ENCODE data around the gene SEMA6D.

SEMA6D gene

DNA sequence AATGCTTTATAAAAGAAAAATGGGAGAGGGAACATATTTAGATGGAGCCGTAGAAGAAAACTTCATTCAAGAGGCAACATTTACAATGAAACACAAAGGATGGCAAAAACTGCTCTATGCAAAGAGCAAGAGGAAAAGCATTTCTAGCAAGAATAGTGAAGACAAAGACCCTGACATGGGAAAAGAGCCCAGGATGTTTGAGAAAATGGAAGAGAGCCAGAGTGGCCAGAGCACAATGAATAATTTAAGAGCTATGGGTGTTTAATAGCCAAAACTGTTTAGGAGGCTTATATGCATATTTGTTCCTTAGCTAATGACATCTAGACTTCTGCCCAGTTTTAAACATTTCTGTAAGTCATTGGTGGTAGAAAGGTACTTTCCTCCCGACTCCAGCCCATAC, 25.4 kb upstream of the SEMA6D start:
- no peak overlapping the region for H3K4me3 ChIP-seq (ENCODE audit: low read length)
- H3K4me1 ChIP-seq (ENCODE audit: control insufficient read depth, insufficient read depth, low read length): no peaks in the 10 kb centered on the region
- H3K27me3 ChIP-seq (ENCODE audit: control insufficient read depth, insufficient read depth, low read length): no peaks in the 10 kb centered on the region
- H3K36me3 ChIP-seq (ENCODE audit: control insufficient read depth, insufficient read depth, low read length): no peaks in the 10 kb centered on the region
- no peak overlapping the region for H3K27ac ChIP-seq (ENCODE audit: low read depth, low read length)
- no peak overlapping the region for H3K9ac ChIP-seq (ENCODE audit: low read length)

DNA sequence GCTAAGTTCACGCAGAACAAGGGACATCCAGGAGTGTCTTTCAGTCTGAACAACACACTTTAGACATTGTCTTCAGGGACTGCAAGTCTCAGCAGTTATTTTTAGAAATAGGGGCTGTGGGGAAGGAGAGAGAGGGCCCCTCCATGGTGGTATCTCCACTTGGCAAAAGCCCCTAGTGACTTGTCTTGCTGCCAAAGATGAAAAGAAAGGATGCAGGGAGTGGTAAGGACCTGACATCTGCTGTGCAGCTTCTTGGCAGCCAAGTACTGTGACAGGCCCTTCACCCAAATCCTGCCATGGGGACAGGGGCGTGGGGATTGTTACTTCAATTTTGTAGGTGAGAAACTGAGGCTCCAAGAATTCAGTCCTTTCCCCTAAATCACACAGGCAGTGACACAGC, 21.0 kb upstream of the SEMA6D start:
- no peaks in the 10 kb centered on the region for H3K27me3 ChIP-seq (ENCODE audit: control insufficient read depth, insufficient read depth, low read length)
- no peaks in the 10 kb centered on the region for H3K36me3 ChIP-seq (ENCODE audit: control insufficient read depth, insufficient read depth, low read length)
- no peak overlapping the region for H3K4me3 ChIP-seq (ENCODE audit: low read length)
- no peaks in the 10 kb centered on the region for H3K4me1 ChIP-seq (ENCODE audit: control insufficient read depth, insufficient read depth, low read length)
- no peak overlapping the region for H3K9ac ChIP-seq (ENCODE audit: low read length)
- H3K27ac ChIP-seq (ENCODE audit: low read depth, low read length): no peak overlapping the region

DNA sequence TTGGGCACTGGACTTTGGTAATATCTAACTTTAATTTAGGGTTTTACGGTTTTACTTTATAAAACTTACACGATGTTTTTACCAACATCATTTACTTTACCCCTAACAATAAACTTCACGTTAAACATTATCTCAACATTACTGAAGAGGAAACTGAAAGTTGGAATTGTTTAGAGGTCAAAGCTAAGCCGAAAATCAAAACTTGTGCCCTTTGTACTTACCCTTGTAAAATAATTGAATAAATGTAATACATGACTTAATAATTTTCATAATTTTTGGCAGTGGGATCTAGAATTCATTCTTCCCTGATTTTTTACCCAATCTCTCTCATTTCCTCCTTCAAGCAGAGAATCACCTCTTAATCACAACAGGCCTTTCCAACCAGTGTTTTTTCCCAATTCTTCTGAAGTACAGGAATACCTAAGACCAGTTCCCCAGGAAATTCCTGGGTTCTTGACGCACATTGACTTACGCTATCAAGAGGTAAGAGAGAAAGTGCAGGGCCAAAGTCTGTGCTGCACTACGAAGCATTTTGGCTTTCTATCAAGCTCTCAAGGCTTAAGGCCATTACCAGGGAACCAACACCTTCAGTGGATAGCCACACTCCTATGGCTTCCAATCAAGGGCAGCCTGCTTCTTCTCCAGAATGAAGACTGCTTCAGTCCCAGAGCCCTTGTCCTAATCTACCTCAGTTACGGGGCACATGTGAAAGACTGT, 11.9 kb upstream of the SEMA6D start:
- Histone ChIP-seq H3K9ac (ENCODE audit: low read length) (no peak overlapping the region), H3K27me3 (ENCODE audit: control insufficient read depth, insufficient read depth, low read length) (no peaks in the 10 kb centered on the region), H3K27ac (ENCODE audit: low read depth, low read length) (no peak overlapping the region), H3K4me1 (ENCODE audit: control insufficient read depth, insufficient read depth, low read length) (no peaks in the 10 kb centered on the region), H3K36me3 (ENCODE audit: control insufficient read depth, insufficient read depth, low read length) (no peaks in the 10 kb centered on the region), H3K4me3 (ENCODE audit: low read length) (no peak overlapping the region)

DNA sequence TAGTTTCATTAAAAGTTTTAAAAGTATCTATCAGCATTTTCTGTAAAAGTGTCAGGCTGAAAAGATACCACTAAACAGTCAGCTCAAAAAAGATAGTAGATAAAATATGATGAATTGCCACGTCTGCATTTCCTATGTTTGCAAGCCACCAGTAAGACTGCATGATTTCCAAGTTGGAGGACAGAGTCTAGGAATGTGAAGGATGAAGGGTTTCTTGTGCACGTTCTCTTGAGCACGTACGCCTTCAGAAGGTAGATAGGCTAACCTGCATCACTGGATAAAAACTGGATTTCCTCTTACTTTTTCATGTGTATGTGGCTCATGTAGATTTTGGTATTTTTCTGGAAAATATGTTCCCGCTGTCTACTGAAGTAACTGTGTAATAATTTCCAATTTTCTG, 9.9 kb upstream of the SEMA6D start:
- H3K27ac ChIP-seq (ENCODE audit: low read depth, low read length): no peak overlapping the region
- H3K4me1 ChIP-seq (ENCODE audit: control insufficient read depth, insufficient read depth, low read length): no peaks in the 10 kb centered on the region
- no peak overlapping the region for H3K9ac ChIP-seq (ENCODE audit: low read length)

GRCh38 chr15:47708161-47708980, 8.9 kb upstream of the SEMA6D start:
- no peaks in the 10 kb centered on the region for H3K36me3 ChIP-seq (ENCODE audit: control insufficient read depth, insufficient read depth, low read length)
- H3K9ac ChIP-seq (ENCODE audit: low read length): no peak overlapping the region
- H3K27me3 ChIP-seq (ENCODE audit: control insufficient read depth, insufficient read depth, low read length): no peaks in the 10 kb centered on the region
- no peak overlapping the region for H3K4me3 ChIP-seq (ENCODE audit: low read length)
- no peaks in the 10 kb centered on the region for H3K4me1 ChIP-seq (ENCODE audit: control insufficient read depth, insufficient read depth, low read length)
- H3K27ac ChIP-seq (ENCODE audit: low read depth, low read length): no peak overlapping the region

More for the DNA sequence above, 9.9 kb upstream of the SEMA6D start:
- H3K36me3 ChIP-seq (ENCODE audit: control insufficient read depth, insufficient read depth, low read length): no peaks in the 10 kb centered on the region
- H3K27me3 ChIP-seq (ENCODE audit: control insufficient read depth, insufficient read depth, low read length): no peaks in the 10 kb centered on the region
- no peak overlapping the region for H3K4me3 ChIP-seq (ENCODE audit: low read length)

- no peaks in the 10 kb centered on the region for H3K4me1 ChIP-seq (ENCODE audit: control insufficient read depth, insufficient read depth, low read length)
- no peak overlapping the region for H3K4me3 ChIP-seq (ENCODE audit: low read length)
- no peaks in the 10 kb centered on the region for H3K27me3 ChIP-seq (ENCODE audit: control insufficient read depth, insufficient read depth, low read length)
- no peak overlapping the region for H3K9ac ChIP-seq (ENCODE audit: low read length)
- H3K36me3 ChIP-seq (ENCODE audit: control insufficient read depth, insufficient read depth, low read length): no peaks in the 10 kb centered on the region
- no peak overlapping the region for H3K27ac ChIP-seq (ENCODE audit: low read depth, low read length)
Measured at GRCh38 chr15:47711655-47712054, 5.7 kb upstream of the SEMA6D start.

GRCh38 chr15:47715402-47715801, 1.9 kb upstream of the SEMA6D start:
- no peak overlapping the region for H3K9ac ChIP-seq (ENCODE audit: low read length)

DNA sequence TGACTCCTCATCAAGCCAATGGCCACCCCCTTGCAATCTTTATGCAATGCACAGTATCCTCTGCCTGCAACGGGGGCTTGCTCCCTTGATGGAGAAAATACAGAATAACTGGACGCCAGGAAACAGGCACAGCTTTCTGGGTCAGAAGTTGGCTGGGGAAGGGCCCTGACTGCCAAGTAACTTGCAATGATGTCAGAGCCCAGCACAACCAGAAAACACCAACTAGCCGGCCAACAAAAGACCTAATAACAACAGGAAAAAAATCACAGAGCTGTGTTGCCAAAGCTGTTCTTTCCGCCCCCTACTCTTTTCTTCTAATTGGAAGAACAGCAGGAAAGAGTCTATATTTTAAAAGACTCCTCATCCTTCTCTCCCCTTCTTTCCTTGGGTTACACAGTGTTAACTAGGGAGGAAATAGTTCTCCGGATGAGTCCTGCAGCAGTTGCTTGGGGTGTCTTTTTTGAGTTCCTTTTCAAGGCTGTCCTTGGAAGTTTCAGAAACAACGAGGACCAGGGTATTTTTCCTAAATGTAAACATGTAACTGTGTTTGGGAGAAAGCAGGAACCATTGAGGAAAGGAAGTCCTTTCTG, 1.4 kb upstream of the SEMA6D start:
- H3K27ac ChIP-seq (ENCODE audit: low read depth, low read length): peak overlapping the region; percentile 30
- H3K27me3 ChIP-seq (ENCODE audit: control insufficient read depth, insufficient read depth, low read length): peaks cover 2% of the 10 kb centered on the region
- H3K4me1 ChIP-seq (ENCODE audit: control insufficient read depth, insufficient read depth, low read length): no peaks in the 10 kb centered on the region
- no peak overlapping the region for H3K4me3 ChIP-seq (ENCODE audit: low read length)
- no peak overlapping the region for H3K9ac ChIP-seq (ENCODE audit: low read length)
- H3K36me3 ChIP-seq (ENCODE audit: control insufficient read depth, insufficient read depth, low read length): no peaks in the 10 kb centered on the region

More at GRCh38 chr15:47715402-47715801, 1.9 kb upstream of the SEMA6D start:
- Histone ChIP-seq H3K36me3 (ENCODE audit: control insufficient read depth, insufficient read depth, low read length) (no peaks in the 10 kb centered on the region), H3K4me1 (ENCODE audit: control insufficient read depth, insufficient read depth, low read length) (no peaks in the 10 kb centered on the region), H3K27ac (ENCODE audit: low read depth, low read length) (no peak overlapping the region), H3K27me3 (ENCODE audit: control insufficient read depth, insufficient read depth, low read length) (peaks cover 2% of the 10 kb centered on the region), H3K4me3 (ENCODE audit: low read length) (no peak overlapping the region)

DNA sequence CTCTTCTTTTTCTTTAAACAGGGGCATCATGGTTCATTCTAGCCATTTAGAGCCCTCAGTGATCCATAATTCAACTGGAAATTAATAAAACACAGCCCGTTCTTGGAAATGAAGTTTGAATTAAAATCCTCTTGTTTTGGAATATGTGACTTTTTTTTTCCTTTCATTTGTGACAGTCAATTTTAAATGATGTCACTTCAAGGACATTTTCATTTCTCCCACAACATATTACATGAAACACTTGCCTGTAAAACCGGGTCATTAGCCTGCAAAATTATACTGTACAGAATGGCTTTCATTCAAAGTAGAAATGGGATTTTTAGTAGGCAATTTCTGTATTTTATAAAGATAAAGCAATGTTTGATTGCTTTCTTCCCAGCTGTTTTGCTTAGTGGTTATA, 789 bp upstream of the SEMA6D start:
- Histone ChIP-seq H3K4me3 (ENCODE audit: low read length) (no peak overlapping the region), H3K9ac (ENCODE audit: low read length) (no peak overlapping the region), H3K4me1 (ENCODE audit: control insufficient read depth, insufficient read depth, low read length) (no peaks in the 10 kb centered on the region), H3K27ac (ENCODE audit: low read depth, low read length) (peak overlapping the region; percentile 30), H3K27me3 (ENCODE audit: control insufficient read depth, insufficient read depth, low read length) (peaks cover 2% of the 10 kb centered on the region), H3K36me3 (ENCODE audit: control insufficient read depth, insufficient read depth, low read length) (no peaks in the 10 kb centered on the region)

GRCh38 chr15:47718497-47719437, 1.5 kb downstream of the SEMA6D start:
- H3K4me3 ChIP-seq (ENCODE audit: low read length): peak overlapping the region; percentile 55
- no peaks in the 10 kb centered on the region for H3K36me3 ChIP-seq (ENCODE audit: control insufficient read depth, insufficient read depth, low read length)
- no peaks in the 10 kb centered on the region for H3K4me1 ChIP-seq (ENCODE audit: control insufficient read depth, insufficient read depth, low read length)
- H3K27ac ChIP-seq (ENCODE audit: low read depth, low read length): peak overlapping the region; percentile 23
- no peak overlapping the region for H3K9ac ChIP-seq (ENCODE audit: low read length)
- H3K27me3 ChIP-seq (ENCODE audit: control insufficient read depth, insufficient read depth, low read length): peaks cover 2% of the 10 kb centered on the region

DNA sequence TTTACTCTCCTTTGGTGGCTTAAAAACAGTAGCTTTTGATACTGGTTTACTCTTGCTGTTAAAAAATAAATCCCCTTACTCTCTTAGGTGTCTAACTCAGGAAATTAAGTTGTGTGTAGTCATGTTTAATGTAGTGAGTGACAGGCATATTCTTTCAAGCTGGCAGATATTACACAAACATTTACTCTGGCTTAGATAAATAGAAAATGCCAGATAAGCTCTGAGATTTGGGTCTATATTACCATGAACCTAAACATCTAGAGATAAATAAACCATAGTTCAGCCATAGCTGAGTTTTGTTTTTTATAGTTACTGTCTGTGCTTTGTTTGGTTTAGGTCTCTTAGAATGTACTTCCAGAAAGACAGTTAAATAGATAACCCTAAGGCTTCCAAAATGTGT, 2.4 kb downstream of the SEMA6D start:
- Histone ChIP-seq H3K4me1 (ENCODE audit: control insufficient read depth, insufficient read depth, low read length) (no peaks in the 10 kb centered on the region), H3K9ac (ENCODE audit: low read length) (no peak overlapping the region), H3K4me3 (ENCODE audit: low read length) (peak overlapping the region; percentile 55), H3K27me3 (ENCODE audit: control insufficient read depth, insufficient read depth, low read length) (peaks cover 2% of the 10 kb centered on the region), H3K36me3 (ENCODE audit: control insufficient read depth, insufficient read depth, low read length) (no peaks in the 10 kb centered on the region), H3K27ac (ENCODE audit: low read depth, low read length) (no peak overlapping the region)

DNA sequence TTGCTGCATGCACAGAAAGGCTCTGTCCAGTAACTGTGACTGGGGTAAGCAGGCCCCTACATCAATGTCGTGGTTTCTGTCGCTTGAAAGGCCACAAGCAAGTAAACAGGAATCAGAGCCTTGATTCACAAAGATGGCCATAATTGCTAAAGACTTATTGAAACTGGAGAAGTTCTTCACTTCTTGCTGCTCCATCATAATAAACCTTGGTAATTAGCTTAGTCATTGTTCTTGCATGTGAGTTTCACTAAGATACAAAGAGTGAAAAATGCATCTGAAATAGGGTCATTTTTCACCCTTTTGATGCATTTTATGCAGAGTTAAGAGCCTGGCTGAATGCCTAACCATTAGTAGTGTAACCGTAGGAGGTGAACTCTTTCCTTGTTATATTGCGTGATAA, 3.2 kb downstream of the SEMA6D start:
- Histone ChIP-seq H3K4me3 (ENCODE audit: low read length) (no peak overlapping the region), H3K9ac (ENCODE audit: low read length) (no peak overlapping the region), H3K4me1 (ENCODE audit: control insufficient read depth, insufficient read depth, low read length) (no peaks in the 10 kb centered on the region), H3K27me3 (ENCODE audit: control insufficient read depth, insufficient read depth, low read length) (peaks cover 2% of the 10 kb centered on the region), H3K36me3 (ENCODE audit: control insufficient read depth, insufficient read depth, low read length) (no peaks in the 10 kb centered on the region), H3K27ac (ENCODE audit: low read depth, low read length) (no peak overlapping the region)

Measured in rectal smooth muscle tissue (tissue), 1 donor.